ENCODE results near the gene CGB3. TPM values are rescaled to one million over a fixed set of nuclear protein-coding genes. Genes with fewer than 3 reads are reported as not detected.

Gene CGB3
- total and polyA plus RNA-seq, 7 experiments from 2014 or later, result not detected

DNA sequence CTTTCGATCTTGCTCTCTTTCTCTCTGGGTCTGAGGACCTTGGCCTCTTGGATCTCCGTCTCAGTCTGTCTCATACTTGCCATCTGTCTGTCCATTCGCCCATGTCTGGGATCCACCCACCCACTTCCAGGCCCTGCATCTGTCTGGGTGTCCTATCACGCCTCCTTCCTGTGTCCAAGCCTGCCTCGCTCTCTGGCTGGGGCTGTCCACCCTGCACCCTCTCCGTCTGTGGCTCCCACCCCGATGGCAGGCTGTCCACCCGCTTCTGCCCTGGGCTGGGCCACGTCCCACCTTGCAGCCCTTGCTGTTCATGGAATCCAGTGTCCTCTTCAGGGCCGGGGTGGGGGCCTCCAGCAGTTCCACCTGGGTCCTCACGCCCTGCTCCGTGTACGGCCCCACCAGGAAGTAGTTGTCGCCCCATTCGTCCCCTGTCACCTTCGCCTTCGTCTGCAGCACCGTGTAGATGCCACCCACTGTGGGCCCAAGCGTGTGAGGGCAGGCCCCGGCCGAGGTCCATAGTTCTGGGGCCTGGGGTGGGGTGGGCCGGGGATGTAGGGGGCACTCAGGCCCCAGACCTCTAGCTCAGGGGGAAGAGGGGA lies 33.0 kb downstream of the CGB3 start:
- CTCF ChIA-PET, result no interaction called here
- Histone ChIP-seq H3K4me3 (ENCODE audit: low read length) (no peak overlapping the region), H3K27me3 (ENCODE audit: control insufficient read depth in 2 of 2, insufficient read depth in 2 of 2, low read length in 2 of 2) (no peaks in the 10 kb centered on the region), H3K27ac (ENCODE audit: low read depth, low read length) (no peak overlapping the region), H3K36me3 (ENCODE audit: control insufficient read depth in 2 of 3, insufficient read depth in 3 of 3, low read length in 3 of 3) (peaks cover 0 to 13% (median 0%) of the 10 kb centered on the region in 3 experiments), H3K9me3 (ENCODE audit: control insufficient read depth in 2 of 3, low read length in 3 of 3) (no peaks in the 10 kb centered on the region), H3K4me1 (ENCODE audit: control insufficient read depth in 2 of 2, insufficient read depth in 2 of 2, low read length in 2 of 2) (peaks cover 23 to 24% of the 10 kb centered on the region in 2 donors)
- POLR2A ChIA-PET, result interaction anchor here (0.6 to 4.2 kb wide), 5 partner anchors 9 to 90 kb away, joined by 4 to 58 read pairs (median 5); partner anchors contain the start of gene FTL
- H3K4me3 Mint-ChIP-seq, result peak overlapping the region in 3 of 10 donors; percentile 15 to 43 (median 27)
- H3K36me3 Mint-ChIP-seq, result peaks cover 0 to 22% (median 9%) of the 10 kb centered on the region in 5 donors
- ATAC-seq, result no peak
- no peaks in the 10 kb centered on the region for H3K27me3 Mint-ChIP-seq
- DNase-seq, result no peak
- peak overlapping the region in 3 of 9 donors; percentile 49 to 86 (median 59) for H3K27ac Mint-ChIP-seq
- peaks cover 0 to 2% (median 0%) of the 10 kb centered on the region in 11 donors for H3K9me3 Mint-ChIP-seq
- peaks cover 37 to 51% (median 40%) of the 10 kb centered on the region in 7 donors for H3K4me1 Mint-ChIP-seq
- intact Hi-C loops (cut with micrococcal nuclease), result loop anchor here (5.0 to 10.0 kb wide), 8 partner anchors 64 to 1521 kb away; partner anchors contain the start of genes ALDH16A1 (in 2 of the 2), PIH1D1 (in 2 of the 2), ASPDH (in 1 of the 2) and CGB7 (in 1 of the 2)

GRCh38 chr19:48990400-48990799 lies 33.7 kb downstream of the CGB3 start:
- Histone ChIP-seq H3K4me1 (ENCODE audit: control insufficient read depth in 2 of 2, insufficient read depth in 2 of 2, low read length in 2 of 2) (peaks cover 23 to 24% of the 10 kb centered on the region in 2 donors), H3K4me3 (ENCODE audit: low read length) (no peak overlapping the region), H3K9me3 (ENCODE audit: control insufficient read depth in 2 of 3, low read length in 3 of 3) (no peaks in the 10 kb centered on the region), H3K27ac (ENCODE audit: low read depth, low read length) (no peak overlapping the region), H3K36me3 (ENCODE audit: control insufficient read depth in 2 of 3, insufficient read depth in 3 of 3, low read length in 3 of 3) (peaks cover 0 to 19% (median 0%) of the 10 kb centered on the region in 3 experiments), H3K27me3 (ENCODE audit: control insufficient read depth in 2 of 2, insufficient read depth in 2 of 2, low read length in 2 of 2) (no peaks in the 10 kb centered on the region)
- ChIA-PET CTCF (interaction anchor here (0.6 kb wide), 1 partner anchor 202 kb away, joined by 3 read pairs; no protein-coding TSS in a partner anchor), POLR2A (interaction anchor here (0.6 to 4.2 kb wide), 2 partner anchors 10 to 25 kb away, joined by 5 to 58 read pairs; partner anchors contain the start of gene FTL)
- peak overlapping the region in 4 of 9 donors; percentile 59 to 86 (median 68) for H3K27ac Mint-ChIP-seq
- no peak for ATAC-seq
- peaks cover 36 to 50% (median 39%) of the 10 kb centered on the region in 7 donors for H3K4me1 Mint-ChIP-seq
- H3K4me3 Mint-ChIP-seq, result peak overlapping the region in 3 of 10 donors; percentile 4 to 46 (median 15)
- no peak for DNase-seq
- peaks cover 0 to 22% (median 9%) of the 10 kb centered on the region in 5 donors for H3K36me3 Mint-ChIP-seq
- no peaks in the 10 kb centered on the region for H3K27me3 Mint-ChIP-seq
- H3K9me3 Mint-ChIP-seq, result peaks cover 0 to 2% (median 0%) of the 10 kb centered on the region in 11 donors
- intact Hi-C loops (cut with micrococcal nuclease), result loop anchor here (5.0 to 10.0 kb wide), 8 partner anchors 64 to 1522 kb away; partner anchors contain the start of genes ALDH16A1 (in 2 of the 2), PIH1D1 (in 2 of the 2), ASPDH (in 1 of the 2) and CGB7 (in 1 of the 2)

DNA sequence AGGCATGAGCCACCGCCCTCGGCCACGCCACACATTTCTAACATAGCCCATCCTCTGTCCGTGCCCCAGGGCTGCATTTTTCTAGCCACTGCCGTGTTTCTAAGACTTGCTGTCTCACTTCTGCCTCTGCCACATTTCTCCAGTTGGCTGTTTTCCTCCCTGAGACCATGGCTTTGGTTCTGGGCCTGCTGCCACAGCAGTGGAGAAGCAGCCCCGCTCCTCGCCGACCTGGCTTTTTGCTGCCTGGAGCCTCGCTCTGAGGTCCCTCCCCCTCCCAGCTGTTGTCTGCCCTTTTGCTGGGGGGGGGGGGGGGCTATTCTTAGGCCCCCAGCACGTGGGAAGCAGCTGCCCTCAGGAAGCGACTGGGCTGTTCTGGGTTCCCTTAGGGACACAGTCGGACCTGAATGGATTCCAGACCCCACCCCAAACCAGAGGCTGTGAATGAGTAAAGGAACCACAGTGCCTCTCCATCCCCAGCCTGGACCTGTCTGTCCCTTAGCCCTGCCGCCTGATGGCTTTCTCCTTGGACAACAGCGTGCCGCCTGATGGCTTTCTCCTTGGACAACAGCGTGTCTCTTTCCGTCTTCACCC lies 34.3 kb downstream of the CGB3 start:
- Histone ChIP-seq H3K4me1 (ENCODE audit: control insufficient read depth in 2 of 2, insufficient read depth in 2 of 2, low read length in 2 of 2) (peaks cover 20 to 21% of the 10 kb centered on the region in 2 donors), H3K9me3 (ENCODE audit: control insufficient read depth in 2 of 3, low read length in 3 of 3) (no peaks in the 10 kb centered on the region), H3K36me3 (ENCODE audit: control insufficient read depth in 2 of 3, insufficient read depth in 3 of 3, low read length in 3 of 3) (peaks cover 0 to 26% (median 2%) of the 10 kb centered on the region in 3 experiments), H3K27me3 (ENCODE audit: control insufficient read depth in 2 of 2, insufficient read depth in 2 of 2, low read length in 2 of 2) (no peaks in the 10 kb centered on the region), H3K27ac (ENCODE audit: low read depth, low read length) (no peak overlapping the region), H3K4me3 (ENCODE audit: low read length) (no peak overlapping the region)
- no peak for DNase-seq
- Mint-ChIP-seq H3K27ac (peak overlapping the region in 2 of 9 donors; percentile 67 to 70), H3K9me3 (peaks cover 0 to 2% (median 0%) of the 10 kb centered on the region in 11 donors), H3K36me3 (peaks cover 0 to 25% (median 9%) of the 10 kb centered on the region in 5 donors), H3K4me3 (peak overlapping the region in 2 of 10 donors; percentile 4 to 46), H3K27me3 (no peaks in the 10 kb centered on the region), H3K4me1 (peaks cover 30 to 44% (median 34%) of the 10 kb centered on the region in 7 donors)
- POLR2A ChIA-PET, result no interaction called here
- ATAC-seq, result no peak
- intact Hi-C loops (cut with micrococcal nuclease), result loop anchor here (5.0 to 10.0 kb wide), 8 partner anchors 65 to 1523 kb away; partner anchors contain the start of genes ALDH16A1 (in 2 of the 2), PIH1D1 (in 2 of the 2), ASPDH (in 1 of the 2) and CGB7 (in 1 of the 2)
- CTCF ChIA-PET, result interaction anchor here (0.6 kb wide), 1 partner anchor 202 kb away, joined by 3 read pairs; no protein-coding TSS in a partner anchor

- Mint-ChIP-seq H3K27ac (no peak overlapping the region), H3K9me3 (peaks cover 0 to 2% (median 0%) of the 10 kb centered on the region in 11 donors), H3K4me3 (no peak overlapping the region), H3K36me3 (peaks cover 0 to 25% (median 9%) of the 10 kb centered on the region in 5 donors), H3K27me3 (no peaks in the 10 kb centered on the region), H3K4me1 (peaks cover 22 to 34% (median 29%) of the 10 kb centered on the region in 7 donors)
- intact Hi-C loops (cut with micrococcal nuclease), result no loop called here
- CTCF ChIA-PET, result interaction anchor here (1.0 kb wide), 1 partner anchor 29 kb away, joined by 4 read pairs; no protein-coding TSS in a partner anchor
- H3K4me3 ChIP-seq (ENCODE audit: low read length), result no peak overlapping the region
- no peaks in the 10 kb centered on the region for H3K9me3 ChIP-seq (ENCODE audit: control insufficient read depth in 2 of 3, low read length in 3 of 3)
- H3K27me3 ChIP-seq (ENCODE audit: control insufficient read depth in 2 of 2, insufficient read depth in 2 of 2, low read length in 2 of 2), result no peaks in the 10 kb centered on the region
- POLR2A ChIA-PET, result no interaction called here
- ATAC-seq (no peak), DNase-seq (no peak)
- H3K36me3 ChIP-seq (ENCODE audit: control insufficient read depth in 2 of 3, insufficient read depth in 3 of 3, low read length in 3 of 3), result peaks cover 0 to 26% (median 2%) of the 10 kb centered on the region in 3 experiments
- H3K27ac ChIP-seq (ENCODE audit: low read depth, low read length), result no peak overlapping the region
- H3K4me1 ChIP-seq (ENCODE audit: control insufficient read depth in 2 of 2, insufficient read depth in 2 of 2, low read length in 2 of 2), result peaks cover 11 to 12% of the 10 kb centered on the region in 2 donors
These were observed 35.3 kb downstream of the CGB3 start for GRCh38 chr19:48988860-48989259.

- Mint-ChIP-seq H3K4me1 (peaks cover 18 to 28% (median 25%) of the 10 kb centered on the region in 7 donors), H3K4me3 (no peak overlapping the region), H3K27ac (peak overlapping the region in 1 of 9 donors; percentile 38), H3K36me3 (peaks cover 2 to 24% (median 13%) of the 10 kb centered on the region in 5 donors), H3K27me3 (no peaks in the 10 kb centered on the region), H3K9me3 (peaks cover 0 to 2% (median 0%) of the 10 kb centered on the region in 11 donors)
- ChIA-PET POLR2A (no interaction called here), CTCF (interaction anchor here (1.0 kb wide), 1 partner anchor 29 kb away, joined by 4 read pairs; no protein-coding TSS in a partner anchor)
- DNase-seq (no peak), ATAC-seq (no peak)
- Histone ChIP-seq H3K4me3 (ENCODE audit: low read length) (no peak overlapping the region), H3K9me3 (ENCODE audit: control insufficient read depth in 2 of 3, low read length in 3 of 3) (no peaks in the 10 kb centered on the region), H3K27me3 (ENCODE audit: control insufficient read depth in 2 of 2, insufficient read depth in 2 of 2, low read length in 2 of 2) (no peaks in the 10 kb centered on the region), H3K36me3 (ENCODE audit: control insufficient read depth in 2 of 3, insufficient read depth in 3 of 3, low read length in 3 of 3) (peaks cover 0 to 26% (median 2%) of the 10 kb centered on the region in 3 experiments), H3K4me1 (ENCODE audit: control insufficient read depth in 2 of 2, insufficient read depth in 2 of 2, low read length in 2 of 2) (peaks cover 10 to 11% of the 10 kb centered on the region in 2 donors), H3K27ac (ENCODE audit: low read depth, low read length) (no peak overlapping the region)
- intact Hi-C loops (cut with micrococcal nuclease), result no loop called here
These were observed 35.8 kb downstream of the CGB3 start for GRCh38 chr19:48988286-48988685.

DNA sequence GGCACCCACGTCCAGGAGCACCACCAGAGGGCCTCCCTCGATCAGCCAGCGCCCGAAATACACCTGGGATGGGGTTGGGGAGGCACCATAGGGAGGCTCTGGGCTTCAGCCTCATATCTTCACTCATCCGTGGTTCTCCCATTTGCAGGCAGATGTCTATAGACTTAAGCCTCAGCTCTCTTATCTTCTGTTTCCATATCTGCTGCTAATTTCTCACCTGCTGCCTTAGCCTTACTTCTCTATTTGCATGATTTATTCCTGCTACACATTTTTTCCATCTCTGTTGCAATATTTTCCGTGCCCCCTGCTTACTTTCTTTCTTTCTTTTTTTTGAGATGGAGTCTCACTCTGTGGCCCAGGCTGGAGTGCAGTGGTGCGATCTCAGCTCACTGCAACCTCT lies 36.8 kb downstream of the CGB3 start:
- H3K27ac Mint-ChIP-seq, result no peak overlapping the region
- Histone ChIP-seq H3K9me3 (ENCODE audit: control insufficient read depth in 2 of 3, low read length in 3 of 3) (no peaks in the 10 kb centered on the region), H3K27ac (ENCODE audit: low read depth, low read length) (no peak overlapping the region), H3K4me1 (ENCODE audit: control insufficient read depth in 2 of 2, insufficient read depth in 2 of 2, low read length in 2 of 2) (peaks cover 9% of the 10 kb centered on the region in 2 donors), H3K4me3 (ENCODE audit: low read length) (no peak overlapping the region), H3K36me3 (ENCODE audit: control insufficient read depth in 2 of 3, insufficient read depth in 3 of 3, low read length in 3 of 3) (peaks cover 0 to 36% (median 2%) of the 10 kb centered on the region in 3 experiments), H3K27me3 (ENCODE audit: control insufficient read depth in 2 of 2, insufficient read depth in 2 of 2, low read length in 2 of 2) (no peaks in the 10 kb centered on the region)
- no peak for ATAC-seq
- ChIA-PET CTCF (no interaction called here), POLR2A (interaction anchor here (1.5 kb wide), 1 partner anchor 30 kb away, joined by 3 read pairs; no protein-coding TSS in a partner anchor)
- DNase-seq, result no peak
- peaks cover 0 to 2% (median 0%) of the 10 kb centered on the region in 11 donors for H3K9me3 Mint-ChIP-seq
- H3K36me3 Mint-ChIP-seq, result peaks cover 4 to 27% (median 14%) of the 10 kb centered on the region in 5 donors
- intact Hi-C loops (cut with micrococcal nuclease), result no loop called here
- no peaks in the 10 kb centered on the region for H3K27me3 Mint-ChIP-seq
- no peak overlapping the region for H3K4me3 Mint-ChIP-seq
- H3K4me1 Mint-ChIP-seq, result peaks cover 16 to 23% (median 22%) of the 10 kb centered on the region in 7 donors
